Hippocampal formation (tissue), 2 donors: ENCODE measurements around the gene LCP1.

Experiments used
- DNase-seq, 2 donors: peaks; one replicate each; lab custom pipeline; 2025; lab: John Stamatoyannopoulos, UW

The LCP1 gene

GRCh38 chr13:46158983-46159382, 23.0 kb downstream of the LCP1 start:
- DNase-seq: no peak

- no peak for DNase-seq
Observed at GRCh38 chr13:46158222-46158621, 23.8 kb downstream of the LCP1 start.

- no peak for DNase-seq
Observed at GRCh38 chr13:46154136-46154801, 27.7 kb downstream of the LCP1 start.

- no peak for DNase-seq
Observed at GRCh38 chr13:46152627-46153328, 29.2 kb downstream of the LCP1 start.

GRCh38 chr13:46150134-46150693, 31.8 kb downstream of the LCP1 start:
- DNase-seq: no peak

GRCh38 chr13:46149272-46150133, 32.5 kb downstream of the LCP1 start:
- no peak for DNase-seq

GRCh38 chr13:46146898-46147297, 35.1 kb downstream of the LCP1 start:
- DNase-seq: peak in 1 of 2 donors; percentile 8

- DNase-seq: no peak
Observed at GRCh38 chr13:46145950-46146349, 36.0 kb downstream of the LCP1 start.

GRCh38 chr13:46145135-46145534, 36.8 kb downstream of the LCP1 start:
- DNase-seq: no peak

- no peak for DNase-seq
Observed at GRCh38 chr13:46143184-46143701, 38.7 kb downstream of the LCP1 start.

GRCh38 chr13:46142776-46143175, 39.2 kb downstream of the LCP1 start:
- no peak for DNase-seq

- DNase-seq: no peak
Observed at GRCh38 chr13:46140044-46140443, 41.9 kb downstream of the LCP1 start.

GRCh38 chr13:46137627-46138317, 44.2 kb downstream of the LCP1 start:
- no peak for DNase-seq

- no peak for DNase-seq
Observed at GRCh38 chr13:46136688-46137087, 45.3 kb downstream of the LCP1 start.

GRCh38 chr13:46134961-46135522, 46.9 kb downstream of the LCP1 start:
- DNase-seq: no peak

- DNase-seq: no peak
Observed at GRCh38 chr13:46134494-46134893, 47.5 kb downstream of the LCP1 start.

- DNase-seq: no peak
Observed at GRCh38 chr13:46132109-46132508, 49.9 kb downstream of the LCP1 start.

GRCh38 chr13:46131705-46132104, 50.3 kb downstream of the LCP1 start:
- no peak for DNase-seq

- DNase-seq: no peak
Observed at GRCh38 chr13:46129955-46130618, 51.9 kb downstream of the LCP1 start.

- no peak for DNase-seq
Observed at GRCh38 chr13:46129124-46129523, 52.9 kb downstream of the LCP1 start.
